ENCODE results near the gene SCAI.
"Not testable (repeated sequence)": the region's sequence is repeated elsewhere in the genome, so short reads cannot be mapped to it uniquely, and the experiment has no call there.

SCAI gene

DNA sequence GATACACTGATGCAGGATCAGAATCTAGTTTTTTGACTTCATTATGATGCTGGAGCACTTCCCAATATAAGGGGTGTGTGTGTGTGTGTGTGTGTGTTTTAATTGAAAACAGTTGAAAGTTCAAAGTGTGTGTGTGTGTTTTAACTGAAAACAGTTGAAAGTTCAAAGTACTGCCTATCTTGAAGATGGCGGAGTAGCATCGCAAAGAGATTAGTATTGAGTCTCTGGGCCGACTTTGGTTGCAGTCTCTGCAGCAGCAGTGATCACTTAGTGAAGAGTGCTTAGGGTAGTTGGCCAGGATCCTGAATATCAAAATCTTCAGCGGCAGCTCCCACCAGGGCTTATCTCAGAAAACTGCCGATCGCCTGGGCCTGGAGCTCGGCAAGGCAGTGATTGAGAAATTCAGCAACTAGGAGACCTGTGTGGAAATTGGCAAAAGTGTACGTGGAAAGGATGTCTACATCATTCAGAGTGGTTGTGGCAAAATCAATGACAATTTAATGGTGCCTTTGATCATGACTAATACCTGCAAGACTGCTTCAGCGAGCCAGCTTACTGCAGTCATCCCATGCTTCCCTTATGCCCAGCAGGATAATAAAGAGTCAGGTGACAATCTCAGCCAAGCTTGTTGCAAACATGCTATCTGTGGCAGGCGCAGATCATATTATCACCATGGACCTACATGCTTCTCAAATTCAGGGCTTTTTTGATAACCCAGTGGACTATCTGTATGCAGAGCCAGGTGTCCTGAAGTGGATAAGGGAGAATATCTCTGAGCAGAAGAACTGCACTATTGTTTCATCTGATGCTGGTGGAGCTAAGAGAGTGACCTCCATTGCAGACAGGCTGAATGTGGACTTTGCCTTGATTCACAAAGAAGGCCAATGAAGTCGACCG lies 7.3 kb upstream of the SCAI start:
- no peak for DNase-seq (ENCODE audit: low spot score)

DNA sequence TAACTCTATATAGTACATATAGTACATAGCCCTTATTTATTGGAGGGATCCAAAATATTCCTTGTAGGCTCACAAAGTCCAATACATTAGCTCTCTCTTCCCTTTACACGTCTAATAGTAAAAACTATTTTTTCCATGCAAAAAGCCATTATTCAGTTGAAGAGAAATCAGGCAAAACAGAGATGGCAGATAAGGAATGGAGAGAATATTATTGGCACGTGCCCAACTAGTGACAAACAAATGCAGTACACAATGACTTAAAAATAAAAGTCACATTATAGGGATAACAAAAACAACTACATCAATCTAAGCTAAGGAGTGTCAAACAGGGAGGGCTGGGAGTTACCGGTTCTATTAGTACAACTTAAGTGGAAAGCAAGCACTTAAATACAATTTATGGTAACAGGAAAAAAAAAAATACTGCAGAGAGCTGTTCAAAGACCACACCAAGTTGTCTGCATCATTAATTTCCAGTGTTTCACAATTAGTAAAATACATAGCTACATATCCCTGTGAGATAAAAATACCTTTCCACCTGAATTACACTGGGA lies 4.1 kb upstream of the SCAI start:
- no peak for DNase-seq (ENCODE audit: low spot score)

DNA sequence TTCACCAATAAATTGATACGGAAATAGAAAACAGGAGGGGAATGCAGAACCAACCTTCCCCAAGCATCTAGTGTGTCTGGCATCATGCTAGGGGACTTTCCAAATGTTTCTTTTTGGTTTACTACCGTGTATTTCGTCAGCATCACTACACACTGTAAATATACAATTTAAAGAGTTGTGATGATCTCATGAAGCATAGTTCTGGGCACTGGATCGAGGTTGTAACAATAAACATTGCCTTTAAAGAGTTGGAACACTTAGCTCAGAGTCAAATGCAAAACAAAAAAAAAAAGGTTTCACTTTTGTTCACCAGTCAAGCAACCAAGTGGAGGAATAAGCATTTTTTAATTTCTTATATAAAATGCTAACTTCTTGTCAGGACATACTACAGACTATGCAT lies 2.9 kb upstream of the SCAI start:
- DNase-seq (ENCODE audit: low spot score), result no peak

DNA sequence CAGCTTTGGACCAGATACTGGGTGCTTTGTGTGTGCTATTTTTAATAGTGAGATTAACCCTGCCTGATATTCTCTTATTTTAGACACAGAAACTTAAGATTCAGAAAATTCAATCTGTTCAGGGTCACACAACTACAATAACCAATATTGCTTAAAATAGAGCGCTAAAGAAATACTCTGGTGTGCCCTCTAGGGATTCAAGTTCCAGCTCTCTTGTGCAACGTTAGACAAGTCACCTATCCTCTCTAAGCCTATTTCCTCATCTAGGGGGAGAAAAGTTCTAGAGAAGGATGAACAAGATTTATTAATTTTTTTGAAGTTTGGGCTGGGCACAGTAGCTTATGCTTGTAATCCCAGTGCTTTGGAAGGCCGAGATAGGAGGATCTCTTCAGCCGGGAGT lies 2.1 kb upstream of the SCAI start:
- DNase-seq (ENCODE audit: low spot score), result no peak

DNA sequence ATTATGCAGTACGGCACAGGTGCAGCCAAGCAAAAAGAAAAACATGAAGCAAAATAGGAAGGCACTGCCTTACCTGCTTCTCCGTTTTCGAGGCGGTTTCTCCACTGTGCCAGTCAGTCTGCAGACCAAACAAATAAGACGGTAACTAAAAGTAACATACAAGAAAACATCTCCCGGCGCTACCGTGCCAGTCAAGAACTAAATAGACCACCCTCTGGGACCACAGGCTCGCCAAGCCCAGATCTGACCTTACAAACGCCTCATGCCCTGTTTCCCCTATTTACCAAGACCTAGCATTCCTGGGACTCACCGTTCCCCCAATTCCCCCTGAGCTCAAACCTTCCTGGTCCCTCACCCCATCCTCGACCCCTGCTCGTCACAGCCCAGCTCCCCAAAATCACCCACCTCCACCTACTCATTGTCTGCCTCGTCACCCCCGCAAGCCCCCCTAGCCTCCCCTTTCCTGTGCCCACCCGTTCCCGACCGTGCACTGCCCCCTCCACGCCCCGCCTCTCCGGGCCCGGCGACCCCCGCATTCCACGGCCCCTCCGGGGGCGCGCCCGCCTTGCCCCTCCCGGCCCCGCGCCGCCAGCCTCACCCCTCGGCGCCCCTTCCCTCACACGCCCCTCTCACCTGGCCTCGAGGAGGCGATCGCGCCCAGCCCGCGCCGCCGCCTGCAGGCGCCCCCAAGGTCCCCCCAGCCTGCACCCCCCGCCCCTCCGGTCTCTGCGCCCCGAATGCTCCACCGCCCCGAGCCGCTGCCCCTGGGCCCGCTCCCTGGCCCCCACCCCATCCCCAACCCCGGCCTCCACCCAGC lies 560 bp downstream of the SCAI start:
- DNase-seq (ENCODE audit: low spot score), result peak; percentile 8

DNA sequence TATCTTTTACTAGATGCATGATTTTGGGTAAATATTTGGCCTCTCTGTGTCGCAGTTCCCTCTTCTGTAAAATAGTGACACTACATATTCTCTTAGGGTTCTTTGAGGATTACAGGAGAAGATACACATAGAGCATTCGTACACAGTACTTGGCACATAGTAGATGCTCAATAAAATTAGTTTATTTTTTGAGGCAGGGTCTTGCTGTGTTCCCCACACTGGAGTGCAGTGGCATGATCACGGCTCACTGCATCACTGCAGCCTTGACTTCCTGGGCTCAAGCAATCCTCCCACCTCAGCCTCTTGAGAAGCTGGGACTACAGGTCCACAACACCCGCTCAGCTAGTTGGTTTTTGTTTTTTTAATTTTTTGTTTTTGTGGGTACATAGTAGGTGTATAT lies 1.6 kb downstream of the SCAI start:
- no peak for DNase-seq (ENCODE audit: low spot score)

DNA sequence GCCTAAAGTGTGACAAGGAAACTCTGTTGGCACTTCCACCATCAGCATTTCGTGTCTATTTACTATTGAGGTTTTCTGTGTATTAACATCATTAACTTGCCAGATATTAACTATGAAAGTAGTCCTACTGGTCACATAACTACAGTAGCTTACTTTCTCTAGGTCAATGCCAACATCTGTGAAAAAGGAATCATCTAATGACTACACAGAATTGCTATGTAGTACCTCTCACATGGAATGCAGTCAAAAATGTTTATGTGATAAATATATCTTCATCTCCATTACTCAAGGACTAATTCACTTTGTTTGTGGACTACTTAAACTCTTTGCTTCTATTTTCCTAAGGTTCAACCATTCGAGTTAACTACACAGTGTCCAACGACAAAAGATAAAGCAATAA lies 2.1 kb downstream of the SCAI start:
- DNase-seq (ENCODE audit: low spot score), result no peak

DNA sequence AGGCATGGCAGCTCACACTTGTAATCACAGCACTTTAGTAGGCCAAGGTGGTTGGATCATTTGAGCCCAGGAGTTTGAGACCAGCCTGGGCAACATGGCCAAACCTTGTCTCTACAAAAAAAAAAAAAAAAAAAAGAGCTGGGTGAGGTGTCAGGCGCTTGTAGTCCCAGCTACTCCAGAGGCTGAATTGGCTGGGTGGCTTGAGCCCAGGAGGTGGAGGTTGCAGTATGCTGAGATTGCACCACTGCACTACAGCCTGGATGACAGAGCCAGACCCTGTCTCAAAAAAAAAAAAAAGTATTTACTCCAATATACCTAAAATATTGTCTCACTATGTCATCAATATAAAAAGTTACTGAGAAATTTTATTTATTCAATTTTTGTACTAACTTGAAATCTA lies 2.8 kb downstream of the SCAI start:
- no peak for DNase-seq (ENCODE audit: low spot score)

DNA sequence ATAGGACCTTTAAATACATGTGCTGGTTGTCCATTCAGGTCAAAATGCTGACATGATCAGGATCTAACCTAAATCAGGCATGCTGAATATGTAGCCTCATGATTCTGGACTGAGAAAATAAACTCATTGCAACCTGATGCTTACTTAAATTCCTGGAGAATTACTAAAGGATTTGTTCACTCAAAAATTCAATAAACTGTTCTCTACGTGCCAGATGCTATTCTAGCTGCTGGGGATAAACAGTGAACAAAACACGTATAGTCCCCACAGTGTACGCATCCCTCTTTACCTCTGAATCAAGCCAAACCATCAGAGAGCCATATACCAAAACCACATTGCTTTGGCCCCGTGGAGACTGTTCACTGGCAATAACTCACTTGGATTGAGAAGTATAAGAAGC lies 6.1 kb downstream of the SCAI start:
- no peak for DNase-seq (ENCODE audit: low spot score)

DNA sequence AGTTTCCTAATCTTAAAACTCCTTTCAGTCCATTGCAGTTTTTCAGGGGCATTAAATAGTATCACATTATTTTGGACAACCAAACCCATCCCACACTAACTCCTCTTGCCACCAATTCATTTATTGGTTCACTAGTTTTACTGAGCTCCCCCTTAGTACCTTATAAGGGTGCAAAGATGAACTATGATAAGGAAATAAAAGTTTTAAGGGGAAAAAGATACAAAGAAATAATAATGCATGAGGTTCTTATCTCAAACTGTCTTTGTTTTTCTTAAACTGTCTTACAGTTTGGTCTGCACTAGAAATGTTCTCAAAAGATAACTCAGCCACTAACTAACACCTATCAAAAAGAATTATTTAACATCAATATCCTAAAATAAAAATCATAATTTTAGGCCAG lies 8.4 kb downstream of the SCAI start:
- no peak for DNase-seq (ENCODE audit: low spot score)

DNA sequence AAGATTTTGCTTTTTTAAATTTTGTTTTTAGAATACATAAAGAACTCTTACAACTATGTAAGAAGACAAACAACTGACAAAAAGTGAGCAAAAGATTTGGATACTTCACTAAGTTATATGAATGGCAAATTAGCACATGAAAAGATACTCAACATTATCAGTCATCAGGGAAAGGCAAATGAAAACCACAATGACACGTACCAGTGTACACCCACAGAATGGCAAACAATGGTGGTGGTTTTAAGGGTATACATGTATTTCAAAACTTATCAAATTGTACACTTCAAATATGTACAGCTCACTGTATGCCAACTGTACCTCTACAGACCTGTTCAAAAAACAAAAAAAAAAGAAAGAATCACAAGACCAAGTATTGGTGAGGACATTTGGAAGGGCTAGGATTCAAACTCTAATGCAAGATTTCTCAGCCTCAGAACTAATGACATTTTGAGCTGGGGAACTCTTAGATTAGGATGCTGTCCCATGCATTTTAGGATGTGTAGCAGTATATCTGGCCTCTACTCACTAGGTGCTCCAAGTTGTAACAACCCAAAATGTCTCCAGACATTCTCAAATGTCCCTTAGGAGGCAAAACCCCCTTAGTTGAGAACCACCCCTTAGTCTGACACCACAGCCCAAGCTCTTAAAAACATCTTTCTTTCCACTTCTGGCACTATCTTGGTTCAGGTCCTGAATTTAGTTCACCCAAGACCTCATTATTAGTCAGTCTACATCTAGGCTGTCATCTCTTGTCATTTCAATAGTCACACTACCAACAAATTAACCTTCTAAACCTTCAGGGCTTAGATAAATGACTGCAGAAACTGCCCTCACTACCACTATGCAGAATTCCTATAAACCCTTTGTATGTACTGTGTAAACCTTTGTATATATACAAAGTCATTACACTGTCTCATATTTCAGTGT lies 9.7 kb downstream of the SCAI start:
- DNase-seq (ENCODE audit: low spot score), result no peak

DNA sequence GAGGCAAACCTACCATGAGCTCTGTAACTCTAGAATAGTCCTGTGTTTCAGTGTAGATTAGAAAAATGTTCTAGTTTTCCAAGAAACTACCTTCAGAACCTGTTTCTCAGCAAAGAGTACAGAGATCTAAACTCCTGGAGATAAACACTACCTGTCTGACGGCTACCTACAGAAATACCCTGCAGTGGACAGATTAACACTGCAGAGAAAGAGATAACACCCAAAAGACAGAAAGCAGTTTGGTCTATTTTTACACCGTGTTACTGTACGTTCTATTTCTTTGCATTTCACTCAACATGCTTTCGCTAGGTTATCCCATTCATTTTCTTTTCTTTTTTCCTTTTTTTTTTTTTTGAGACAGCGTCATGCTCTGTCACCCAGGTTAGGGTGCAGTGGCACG lies 11.6 kb downstream of the SCAI start:
- no peak for DNase-seq (ENCODE audit: low spot score)

DNA sequence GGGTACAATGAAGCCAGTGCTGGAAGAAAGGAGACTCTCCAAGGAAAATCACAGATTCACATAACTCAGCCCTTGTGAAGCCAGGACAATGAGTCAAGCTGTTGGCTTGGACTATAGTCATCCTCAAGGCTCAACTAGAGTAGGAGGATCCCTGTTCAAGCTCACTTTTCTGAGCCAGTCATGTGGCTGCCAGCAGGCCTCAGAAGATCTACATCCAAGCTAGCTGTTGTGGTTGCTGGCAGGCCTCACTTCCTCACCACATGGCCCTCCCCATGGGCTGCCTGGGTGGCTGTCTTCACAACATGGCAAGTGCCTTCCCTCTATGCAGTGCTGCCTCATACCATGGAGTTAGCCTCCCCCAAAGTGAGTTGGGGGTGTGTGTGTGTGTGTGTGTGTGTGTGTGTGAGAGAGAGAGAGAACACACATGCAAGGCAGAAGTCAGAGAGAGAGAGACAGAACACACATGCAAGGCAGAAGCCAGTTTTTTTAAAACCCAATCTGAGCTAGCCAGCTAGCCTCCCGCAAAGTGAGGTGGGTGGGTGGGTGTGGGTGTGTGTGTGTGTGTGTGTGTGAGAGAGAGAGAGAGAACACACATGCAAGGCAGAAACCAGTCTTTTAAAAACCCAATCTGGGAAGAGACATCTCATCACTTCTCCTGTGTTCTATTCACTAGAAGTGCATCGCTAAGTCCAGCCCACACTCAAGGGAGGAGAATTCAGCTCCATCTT lies 17.1 kb downstream of the SCAI start:
- no peak for DNase-seq (ENCODE audit: low spot score)

DNA sequence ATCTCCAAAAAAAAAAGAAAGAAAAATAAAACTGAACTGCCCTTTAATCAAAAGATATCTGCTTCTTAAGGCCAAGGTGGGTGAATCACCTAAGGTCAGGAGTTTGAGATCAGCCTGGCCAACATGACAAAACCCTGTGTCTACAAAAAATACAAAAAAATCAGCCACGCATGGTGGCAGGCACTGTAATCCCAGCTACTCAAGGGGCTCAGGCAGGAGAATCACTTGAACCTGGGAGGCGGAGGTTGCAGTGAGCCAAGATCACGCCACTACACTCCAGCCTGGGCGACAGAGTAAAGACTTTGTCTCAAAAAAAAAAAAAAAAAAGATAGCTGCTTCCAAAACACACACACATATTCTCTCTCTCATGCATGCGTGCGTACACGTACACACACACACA lies 17.8 kb downstream of the SCAI start:
- no peak for DNase-seq (ENCODE audit: low spot score)

DNA sequence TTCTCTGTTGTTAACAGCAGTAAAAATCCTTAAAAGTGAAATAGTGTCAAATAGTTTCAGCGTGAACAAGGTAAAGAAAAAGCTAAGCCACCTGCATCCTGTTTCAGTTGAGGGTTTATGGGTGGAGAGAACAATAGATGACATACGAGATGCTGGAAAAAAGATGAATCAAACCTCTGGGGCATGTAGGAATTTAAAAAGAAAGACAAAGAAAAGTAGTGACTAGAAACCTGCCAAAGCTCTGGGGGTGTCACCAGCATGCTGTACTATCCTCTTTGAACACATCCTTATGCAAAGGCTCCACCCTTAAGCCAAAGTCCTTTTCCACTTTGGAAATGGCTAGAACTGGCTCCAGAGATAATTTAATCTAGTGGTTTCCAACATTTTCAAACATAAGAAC lies 22.2 kb downstream of the SCAI start:
- peak; percentile 46 for DNase-seq (ENCODE audit: low spot score)

DNA sequence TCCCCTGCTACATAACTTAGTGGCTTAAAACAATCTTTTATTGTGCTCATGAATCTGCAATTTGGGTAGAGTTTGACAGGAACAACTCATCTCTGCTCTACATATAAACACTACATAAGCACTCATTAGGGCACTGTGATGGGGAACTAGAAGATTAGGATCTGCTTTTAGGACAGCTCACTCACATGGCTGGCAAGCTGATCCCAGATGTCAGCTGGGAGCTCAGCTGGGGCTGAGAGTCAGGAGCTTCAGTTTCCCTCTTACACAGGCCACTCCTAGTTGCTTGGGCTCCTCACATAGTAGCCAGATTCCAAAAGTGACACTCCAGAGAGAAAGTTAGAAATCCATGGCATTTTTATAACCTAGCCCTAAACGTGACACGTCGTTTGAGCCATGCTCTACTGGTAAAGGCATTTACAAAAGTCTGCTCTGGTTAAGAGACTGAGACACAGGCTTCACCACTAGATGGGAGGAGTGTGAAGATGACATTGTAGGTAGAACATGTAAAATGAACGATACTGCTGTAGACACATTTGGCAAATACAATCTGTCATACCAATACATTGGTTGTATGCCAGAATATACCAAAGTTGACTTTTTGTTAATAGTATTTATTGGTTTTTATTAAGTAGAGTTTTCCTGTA lies 23.6 kb downstream of the SCAI start:
- no peak for DNase-seq (ENCODE audit: low spot score)

DNA sequence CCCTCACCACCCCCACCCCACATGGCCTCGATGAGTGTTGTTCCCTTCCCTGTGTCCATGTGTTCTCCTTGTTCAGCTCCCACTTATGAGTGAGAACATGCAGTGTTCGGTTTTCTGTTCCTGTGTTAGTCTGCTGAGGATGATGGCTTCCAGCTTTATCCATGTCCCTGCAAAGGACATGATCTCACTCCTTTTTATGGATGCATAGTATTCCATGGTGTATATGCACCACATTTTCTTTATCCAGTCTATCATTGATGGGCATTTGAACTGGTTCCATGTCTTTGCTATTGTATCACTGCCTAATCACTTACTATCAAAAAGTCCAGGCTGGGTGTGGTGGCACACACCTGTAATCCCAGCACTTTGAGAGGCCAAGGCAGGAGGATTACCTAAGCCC lies 24.6 kb downstream of the SCAI start:
- not testable (repeated sequence) for DNase-seq (ENCODE audit: low spot score)

DNA sequence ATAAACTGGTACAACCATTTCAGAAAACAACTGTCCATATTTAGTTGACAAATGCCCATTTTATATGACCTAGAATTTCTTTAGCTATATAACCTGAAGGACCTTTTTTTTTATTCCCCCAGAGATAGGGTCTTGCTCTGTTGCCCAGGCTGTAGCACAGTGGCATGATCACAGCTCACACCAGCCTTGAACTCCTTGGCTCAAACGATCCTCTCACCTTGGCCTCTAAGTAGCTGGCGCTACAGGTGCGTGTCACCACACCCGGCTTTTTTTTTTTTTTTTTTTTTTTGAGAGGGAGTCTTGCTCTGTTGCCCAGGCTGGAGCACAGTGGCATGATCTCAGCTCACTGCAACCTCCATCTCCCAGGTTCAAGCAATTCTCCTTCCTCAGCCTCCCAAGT lies 28.8 kb downstream of the SCAI start:
- not testable (repeated sequence) for DNase-seq (ENCODE audit: low spot score)

DNA sequence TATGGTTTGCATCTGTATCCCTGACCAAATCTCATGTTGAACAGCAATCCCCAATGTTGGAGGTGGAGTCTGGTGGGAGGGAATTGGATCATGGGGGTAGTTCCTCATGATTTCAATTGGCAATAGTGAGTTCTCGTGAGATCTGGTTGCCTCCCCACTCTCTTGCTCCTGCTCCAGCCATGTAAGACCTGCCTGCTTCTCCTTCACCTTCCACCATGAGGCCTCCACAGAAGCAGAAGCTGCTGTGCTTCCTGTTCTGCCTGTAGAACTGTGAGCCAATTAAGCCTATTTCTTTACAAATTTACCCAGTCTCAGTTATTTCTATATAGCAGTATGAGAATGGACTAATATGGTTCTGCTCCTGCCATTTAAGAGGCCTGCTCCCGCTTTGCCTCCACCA lies 32.9 kb downstream of the SCAI start:
- DNase-seq (ENCODE audit: low spot score), result no peak

DNA sequence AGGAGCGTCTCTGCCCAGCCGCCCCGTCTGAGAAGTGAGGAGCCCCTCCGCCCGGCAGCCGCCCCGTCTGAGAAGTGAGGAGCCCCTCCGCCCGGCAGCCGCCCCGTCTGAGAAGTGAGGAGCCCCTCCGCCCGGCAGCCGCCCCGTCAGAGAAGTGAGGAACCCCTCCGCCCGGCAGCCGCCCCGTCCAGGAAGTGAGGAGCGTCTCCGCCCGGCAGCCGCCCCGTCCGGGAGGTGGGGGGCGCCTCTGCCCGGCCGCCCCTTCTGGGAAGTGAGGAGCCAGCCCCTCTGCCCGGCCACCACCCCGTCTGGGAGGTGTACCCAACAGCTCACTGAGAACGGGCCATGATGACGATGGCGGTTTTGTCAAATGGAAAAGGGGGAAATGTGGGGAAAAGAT lies 34.8 kb downstream of the SCAI start:
- DNase-seq (ENCODE audit: low spot score), result not testable (repeated sequence)
